HG03575 (cell line): ENCODE results near the gene FAM186B.

Experiments
- ATAC-seq: cut with Tn5 transposase; IDR thresholded peaks from one replicate; pipeline ENCODE4 v1.9.1; 2021; ENCODE audit not compliant: unreplicated experiment, insufficient number of reproducible peaks, low FRiP score; ENCODE audit errors: extremely low read depth

Gene FAM186B

DNA sequence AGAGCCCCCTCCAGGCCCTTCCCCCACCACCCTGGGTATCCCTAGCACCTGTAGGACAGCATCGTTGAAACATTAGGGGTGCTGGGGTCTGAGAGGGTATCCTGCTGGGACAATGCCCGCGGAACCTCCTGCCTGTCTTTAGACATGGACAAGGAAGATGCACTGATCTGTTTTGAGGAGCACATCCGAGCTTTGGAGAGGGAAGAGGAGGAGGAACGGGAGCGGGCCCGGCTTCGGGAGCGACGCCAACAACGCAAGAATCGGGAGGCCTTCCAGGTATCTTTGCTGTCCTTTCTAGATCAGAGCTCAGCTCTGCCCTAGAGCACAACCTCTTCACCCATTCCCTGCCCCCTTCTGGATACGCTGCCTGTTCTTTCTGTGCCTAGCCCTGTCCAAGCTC is 31.1 kb upstream of the FAM186B start:
- no peak for ATAC-seq

DNA sequence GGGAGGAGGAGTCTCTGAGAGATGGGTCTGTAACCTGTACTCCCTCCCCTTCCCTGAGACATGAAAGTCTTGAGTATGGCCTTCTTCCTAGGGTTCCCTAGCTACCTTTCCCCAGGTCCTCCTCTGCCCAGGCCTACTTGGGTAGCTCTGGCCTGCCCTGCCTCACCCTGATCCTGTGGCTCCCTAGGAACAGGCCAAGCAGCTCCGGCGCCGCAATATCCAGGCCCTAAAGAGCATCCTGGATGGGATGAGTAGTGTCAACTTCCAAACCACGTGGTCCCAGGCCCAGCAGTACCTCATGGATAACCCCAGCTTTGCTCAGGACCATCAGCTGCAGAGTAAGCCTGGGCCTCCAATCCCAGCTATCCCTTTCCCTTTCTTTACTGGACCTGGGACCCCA is 30.2 kb upstream of the FAM186B start:
- no peak for ATAC-seq

DNA sequence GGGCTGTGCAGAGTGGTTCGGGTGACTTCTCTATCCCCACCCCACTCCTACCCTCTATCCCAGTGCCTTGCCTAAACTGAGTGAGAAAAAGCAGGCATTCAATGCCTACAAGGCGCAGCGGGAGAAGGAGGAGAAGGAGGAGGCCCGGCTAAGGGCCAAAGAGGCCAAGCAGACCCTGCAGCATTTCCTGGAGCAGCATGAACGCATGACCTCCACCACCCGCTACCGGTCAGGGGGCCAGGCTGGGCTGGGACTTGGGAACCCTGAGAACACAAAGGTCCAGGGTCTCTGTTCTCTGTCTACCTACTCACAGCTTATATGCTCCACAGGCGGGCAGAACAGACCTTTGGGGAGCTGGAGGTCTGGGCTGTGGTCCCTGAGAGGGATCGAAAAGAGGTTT is 29.6 kb upstream of the FAM186B start:
- no peak for ATAC-seq

DNA sequence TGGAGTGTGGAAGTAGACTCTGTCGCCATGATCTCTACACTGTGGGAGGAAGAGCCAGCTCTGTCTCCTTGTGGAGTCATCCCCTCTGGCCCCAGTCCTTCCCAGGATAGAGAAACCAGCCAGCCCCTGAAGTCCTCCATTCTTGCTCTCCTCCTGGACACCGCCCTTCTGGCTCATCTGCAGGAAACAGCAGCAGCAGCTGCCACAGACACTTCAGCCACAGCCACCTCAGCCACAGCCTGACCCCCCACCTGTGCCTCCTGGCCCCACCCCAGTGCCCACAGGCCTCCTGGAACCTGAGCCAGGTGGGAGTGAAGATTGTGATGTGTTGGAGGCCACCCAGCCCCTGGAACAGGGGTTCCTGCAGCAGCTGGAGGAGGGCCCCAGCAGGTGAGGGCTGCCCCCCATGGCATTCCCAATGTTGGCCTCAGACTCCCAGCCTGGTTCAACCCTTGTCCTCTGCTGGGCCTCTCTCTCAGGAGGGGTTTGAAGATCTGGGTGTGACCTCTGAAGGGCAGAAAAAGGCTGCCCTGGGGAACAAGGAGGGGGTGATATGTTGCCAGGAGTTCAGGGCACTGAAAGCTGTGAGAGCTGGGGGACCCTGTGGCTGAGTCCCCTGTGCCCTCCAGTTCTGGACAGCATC is 28.4 kb upstream of the FAM186B start:
- ATAC-seq, result no peak

DNA sequence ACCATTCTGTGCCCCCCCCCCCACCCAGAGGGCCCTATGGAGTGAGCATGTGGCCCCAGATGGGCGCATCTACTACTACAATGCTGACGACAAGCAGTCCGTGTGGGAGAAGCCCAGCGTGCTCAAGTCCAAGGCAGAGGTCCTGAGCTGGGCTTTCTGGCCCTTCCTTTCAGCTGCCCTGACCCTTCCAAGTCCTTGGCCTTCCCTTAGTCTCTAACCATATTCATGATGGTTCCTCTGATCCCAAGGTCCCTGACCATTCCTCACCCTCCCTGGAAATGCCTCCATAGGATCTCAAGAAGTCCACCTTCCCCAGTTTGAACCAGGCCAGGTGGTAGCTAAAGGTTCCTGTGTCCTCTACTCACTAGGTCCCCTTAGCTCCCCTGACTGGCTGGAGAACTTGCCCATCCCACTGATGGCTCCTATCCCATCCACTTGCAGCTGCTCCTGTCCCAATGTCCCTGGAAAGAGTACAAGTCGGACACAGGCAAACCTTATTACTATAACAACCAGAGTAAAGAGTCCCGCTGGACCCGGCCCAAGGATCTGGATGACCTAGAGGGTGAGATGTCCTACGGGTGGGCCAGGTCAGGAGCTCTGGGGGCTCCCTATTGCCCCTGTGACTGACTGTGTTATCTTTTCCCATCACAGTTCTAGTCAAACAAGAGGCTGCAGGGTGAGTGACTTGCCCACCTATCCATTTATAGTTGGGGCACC is 27.7 kb upstream of the FAM186B start:
- ATAC-seq, result no peak

DNA sequence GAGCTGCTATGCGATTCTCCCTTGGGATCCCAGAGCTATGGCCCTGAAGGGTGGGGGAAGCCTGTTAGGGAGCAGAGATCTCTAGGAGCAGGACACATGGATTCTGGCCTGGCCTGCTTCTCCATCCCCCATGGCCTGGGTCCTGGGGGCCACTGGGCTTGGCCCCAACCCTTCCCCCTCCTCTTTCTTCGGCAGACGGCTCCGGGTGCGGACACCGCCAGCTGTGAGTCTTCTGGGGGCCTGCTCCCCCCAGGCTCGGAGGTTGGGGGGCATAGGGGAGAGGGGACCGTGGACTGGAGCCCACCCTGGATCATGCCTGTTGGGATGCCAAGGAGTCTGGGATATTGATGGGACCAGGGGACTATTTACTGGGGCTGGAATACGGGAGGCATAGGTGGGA is 27.0 kb upstream of the FAM186B start:
- no peak for ATAC-seq

DNA sequence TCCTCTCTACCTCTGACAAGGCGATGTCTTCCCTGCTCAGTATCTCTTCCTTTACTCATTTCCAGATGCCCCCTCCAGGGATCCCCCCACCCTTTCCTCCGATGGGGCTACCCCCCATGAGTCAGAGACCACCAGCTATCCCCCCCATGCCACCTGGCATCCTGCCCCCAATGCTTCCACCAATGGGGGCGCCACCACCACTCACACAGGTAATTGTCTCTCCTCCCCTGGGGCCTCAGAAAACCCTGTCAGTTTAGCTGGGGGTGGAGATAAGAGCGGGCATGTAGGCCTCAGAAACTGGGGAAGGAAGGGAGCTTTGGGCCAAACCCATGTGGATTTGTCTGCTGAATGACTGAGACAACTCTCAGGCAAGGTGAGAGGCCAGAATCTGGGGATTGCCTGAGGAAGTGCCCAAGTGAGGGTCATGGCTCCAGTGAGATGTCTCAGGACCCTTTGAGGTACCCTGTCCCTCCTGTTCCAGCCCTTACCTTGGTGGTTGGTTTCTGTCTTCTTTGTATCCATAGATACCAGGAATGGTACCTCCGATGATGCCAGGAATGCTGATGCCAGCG is 26.0 kb upstream of the FAM186B start:
- ATAC-seq, result no peak

DNA sequence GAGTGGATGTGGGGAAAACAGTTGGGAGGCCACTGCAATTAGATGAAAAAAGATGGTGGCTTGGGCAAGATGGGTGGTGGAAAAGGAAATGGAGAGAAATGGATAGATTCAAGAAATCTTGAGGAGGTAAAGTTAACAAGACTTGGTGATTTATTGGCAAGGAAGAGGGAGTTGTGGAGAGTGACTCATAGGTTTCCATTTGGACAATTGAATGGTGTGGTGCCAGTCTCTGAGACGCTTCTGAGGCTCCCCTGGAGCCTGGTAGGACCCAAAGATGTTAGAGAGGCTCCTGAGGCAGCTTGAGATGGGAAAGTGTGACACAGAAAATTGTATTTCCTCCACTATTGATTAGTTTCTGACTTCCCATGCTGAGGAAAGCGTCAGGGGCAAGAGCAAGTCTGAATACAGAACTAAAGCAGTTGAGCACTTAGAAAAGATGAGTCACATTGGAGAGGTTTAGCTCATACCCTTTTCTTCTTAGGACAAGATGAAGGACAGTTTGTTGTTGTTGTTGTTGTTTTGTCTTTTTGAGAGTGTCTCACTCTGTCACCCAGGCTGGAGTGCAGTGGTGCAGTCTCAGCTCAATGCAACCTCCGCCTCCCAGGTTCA is 22.4 kb upstream of the FAM186B start:
- no peak for ATAC-seq

DNA sequence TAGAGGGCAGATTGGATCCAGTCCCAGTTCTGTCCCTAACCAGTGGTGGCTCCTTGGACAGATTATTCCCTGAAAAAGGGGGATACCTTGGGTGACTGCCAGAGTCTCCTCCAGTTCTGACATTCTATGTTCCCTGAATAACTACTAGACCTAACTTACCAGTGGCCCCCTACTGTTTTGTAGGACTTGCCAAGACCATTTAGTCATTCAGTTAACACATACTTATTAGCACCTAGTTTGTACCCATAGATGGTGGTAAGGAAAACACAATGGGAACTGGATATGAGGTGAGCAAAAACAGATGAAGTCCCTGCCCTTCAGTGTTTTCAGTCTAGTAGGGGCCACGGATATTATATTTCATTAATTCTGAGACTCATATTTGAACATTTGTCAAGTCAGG is 21.4 kb upstream of the FAM186B start:
- no peak for ATAC-seq

DNA sequence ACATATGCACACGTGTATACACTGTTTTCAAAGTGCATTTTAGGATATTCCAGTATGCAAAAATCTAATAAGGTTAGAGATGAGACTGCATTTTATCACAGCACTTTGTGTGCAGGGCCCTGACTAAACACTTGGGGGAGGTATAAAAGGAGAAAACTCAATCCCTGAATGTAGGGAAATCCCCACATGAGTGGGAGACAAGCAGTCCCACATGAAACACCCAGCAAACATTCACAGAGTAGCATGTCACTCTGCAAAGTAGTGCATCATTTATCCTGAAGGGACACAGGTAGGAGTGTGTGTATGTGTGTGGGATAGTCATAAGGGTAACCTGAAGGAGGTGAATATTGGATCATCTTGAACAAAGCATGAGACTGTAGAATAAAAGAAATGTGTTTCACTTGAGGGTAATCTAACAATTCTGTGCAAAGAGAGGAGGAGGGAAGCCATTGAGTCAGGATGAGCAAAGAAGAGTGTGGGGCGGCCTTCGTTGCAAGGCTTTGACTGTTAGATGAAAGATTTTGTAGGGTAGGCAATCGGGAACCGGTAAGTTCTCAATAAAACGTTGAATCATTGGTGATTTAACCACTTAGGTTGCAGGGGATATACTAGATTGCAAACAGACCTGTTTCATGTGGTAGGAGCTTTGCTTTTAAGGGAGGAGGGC is 20.9 kb upstream of the FAM186B start:
- ATAC-seq, result no peak

DNA sequence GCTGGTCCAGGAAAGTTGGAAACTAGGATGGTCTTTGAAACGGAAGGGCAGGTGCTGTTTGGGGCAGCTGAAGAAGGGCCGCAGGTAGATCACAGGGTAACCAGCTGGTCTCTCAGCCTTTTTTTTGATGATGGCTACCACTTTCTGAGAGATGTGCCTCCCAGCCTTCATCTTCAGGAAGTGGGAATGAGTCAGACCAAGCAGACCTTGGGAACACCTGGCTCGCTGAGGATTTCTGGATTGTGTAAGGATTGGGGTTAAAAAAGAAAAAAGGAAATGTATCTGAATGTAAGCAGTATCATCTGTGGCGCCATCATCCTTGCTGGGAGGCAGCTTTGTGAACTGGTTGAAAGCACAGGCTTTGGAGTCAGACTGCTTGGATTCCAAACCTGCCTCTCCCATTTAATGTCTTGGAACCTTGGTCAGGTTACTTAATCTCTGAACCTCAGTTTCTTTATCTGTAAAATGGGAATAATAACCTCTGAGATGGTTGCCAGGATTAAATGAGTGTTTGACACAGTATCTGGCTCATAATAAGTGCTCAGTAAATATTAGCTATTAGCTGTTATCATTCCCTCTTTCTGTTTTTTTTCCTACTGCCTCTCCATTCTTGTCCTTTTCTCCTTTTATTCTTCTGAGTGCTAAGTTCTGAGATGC is 19.6 kb upstream of the FAM186B start:
- ATAC-seq, result no peak

DNA sequence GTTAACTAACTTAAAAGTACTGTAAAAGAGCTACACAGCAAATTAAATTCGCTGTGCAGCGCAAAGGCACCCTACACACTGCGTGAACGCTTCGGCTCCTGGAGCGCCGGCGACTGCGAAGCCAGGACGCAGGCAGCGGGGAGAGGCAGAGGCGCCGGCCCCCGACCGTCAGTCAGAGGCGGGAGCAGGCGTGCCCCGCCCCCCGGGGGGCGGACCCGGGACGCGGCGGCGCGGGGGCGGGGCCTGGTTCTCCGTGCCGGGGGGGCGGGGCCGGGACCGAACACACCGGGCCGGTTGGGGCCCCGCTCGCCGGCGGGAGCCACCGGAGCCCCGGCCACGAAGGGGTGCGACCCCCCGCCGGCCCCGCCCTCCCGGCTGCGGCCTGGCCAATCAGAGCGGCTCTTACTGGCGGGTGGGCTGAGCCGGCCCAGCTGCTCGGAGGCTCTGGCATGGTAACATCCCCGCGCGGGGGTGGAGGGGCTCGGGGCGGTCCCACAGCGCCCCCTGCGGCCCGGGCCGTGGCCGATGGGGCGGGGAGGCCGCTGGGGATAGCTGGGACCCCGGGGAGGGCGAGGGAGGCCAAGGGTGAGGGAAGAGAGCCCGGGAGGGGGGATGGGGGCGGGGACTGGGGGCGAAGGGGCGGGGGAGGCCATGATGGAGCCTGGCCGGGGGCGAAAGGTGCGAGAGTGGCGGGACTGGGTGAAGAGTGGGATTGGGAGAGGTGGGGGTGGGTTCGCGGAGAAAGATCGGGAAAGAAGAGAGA is 17.9 kb upstream of the FAM186B start, which contains the start of gene PRPF40B:
PRPF40B (plus strand) TSS at position 420 of the 763 bp plus-strand sequence; CDS start at position 450, 30 bp downstream.
- ATAC-seq, result no peak

DNA sequence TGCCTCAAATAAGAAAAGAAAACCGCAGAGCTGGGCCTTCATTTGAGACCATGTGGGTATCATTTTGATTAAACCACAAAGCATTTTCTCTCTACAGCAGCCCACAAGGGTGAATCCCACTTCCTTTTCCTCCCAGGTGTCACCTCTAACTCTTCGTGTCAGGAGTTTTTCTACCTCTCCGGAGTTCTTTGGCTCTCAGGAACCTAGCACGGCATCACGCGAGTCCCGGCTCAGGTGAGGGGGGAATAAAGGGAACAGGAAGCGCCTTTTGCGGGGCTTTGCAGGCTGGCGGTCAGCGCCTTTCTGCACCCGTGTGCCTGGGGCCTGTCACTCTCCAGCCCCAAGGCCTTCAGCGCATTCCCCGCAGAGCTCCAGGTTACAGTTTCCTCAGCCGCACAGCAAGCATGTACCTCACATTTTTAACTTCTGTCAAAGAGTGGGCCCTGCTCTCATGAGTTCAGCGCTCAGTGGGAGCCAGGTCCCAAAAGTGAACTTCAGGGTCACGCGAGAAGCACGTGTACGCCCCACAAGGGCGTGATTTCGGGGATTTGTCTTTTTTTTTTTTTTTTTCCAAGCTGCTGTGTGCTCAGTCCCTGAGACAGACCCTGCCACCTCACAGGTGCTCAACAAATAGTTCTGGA is 17.2 kb upstream of the FAM186B start:
- no peak for ATAC-seq

DNA sequence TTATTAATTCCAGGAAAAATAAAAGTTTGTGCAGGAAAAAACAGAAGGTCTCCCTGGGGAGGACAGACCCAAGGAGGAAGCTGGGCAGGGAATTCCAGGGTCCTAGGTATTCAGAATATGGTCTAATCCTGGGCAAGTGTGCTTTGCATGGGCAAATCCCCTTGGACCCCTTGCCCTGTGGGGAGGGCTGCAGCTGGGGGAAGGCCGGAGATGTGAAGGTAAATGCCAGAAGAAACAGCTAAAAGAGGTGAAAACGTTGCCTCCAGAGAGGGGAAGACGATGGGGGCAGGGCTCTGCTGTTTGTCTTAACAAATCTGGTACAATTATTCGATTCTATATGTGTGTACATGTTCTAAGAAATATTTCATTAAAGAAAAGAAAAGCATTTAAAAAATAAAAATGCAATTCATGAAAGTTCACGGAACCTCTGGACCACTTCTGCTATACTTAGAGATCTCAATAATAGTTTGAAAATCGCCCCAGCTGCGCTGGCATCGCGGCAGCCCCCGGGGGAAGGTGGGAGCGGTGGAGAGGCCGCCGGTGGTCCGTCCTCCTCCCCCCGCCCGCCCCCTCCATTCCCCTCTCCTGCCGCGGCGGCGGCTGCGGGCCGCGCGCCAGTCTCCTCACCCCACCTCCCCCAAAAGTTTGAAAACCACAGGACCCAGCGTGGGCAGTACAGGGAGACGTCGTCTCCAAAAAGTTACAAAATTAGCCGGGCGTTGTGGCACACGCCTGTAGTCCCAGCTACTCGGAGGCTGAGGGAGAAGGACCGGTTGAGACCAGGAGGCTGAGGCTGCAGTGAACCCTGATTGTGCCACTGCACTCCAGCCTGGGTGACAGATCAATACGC is 16.4 kb upstream of the FAM186B start:
- no peak for ATAC-seq

DNA sequence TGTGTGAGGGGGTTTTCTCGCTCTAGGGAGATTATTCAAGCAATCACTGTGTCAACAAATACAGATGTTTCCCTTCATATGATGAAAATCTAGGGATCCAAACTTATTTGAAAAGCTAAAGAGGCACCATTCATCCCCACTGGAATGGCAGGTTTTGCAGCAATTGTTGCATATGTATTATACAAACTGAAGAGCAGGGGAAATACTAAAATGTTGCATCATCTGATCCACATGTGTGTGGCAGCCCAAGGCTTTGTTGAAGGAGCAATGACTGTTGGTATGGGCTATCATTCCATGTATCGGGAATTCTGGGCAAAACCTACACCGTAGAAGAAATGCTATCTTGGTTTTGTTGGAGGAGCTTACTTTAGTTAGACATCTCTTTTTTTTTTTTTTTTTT is 13.8 kb upstream of the FAM186B start:
- ATAC-seq, result no peak

DNA sequence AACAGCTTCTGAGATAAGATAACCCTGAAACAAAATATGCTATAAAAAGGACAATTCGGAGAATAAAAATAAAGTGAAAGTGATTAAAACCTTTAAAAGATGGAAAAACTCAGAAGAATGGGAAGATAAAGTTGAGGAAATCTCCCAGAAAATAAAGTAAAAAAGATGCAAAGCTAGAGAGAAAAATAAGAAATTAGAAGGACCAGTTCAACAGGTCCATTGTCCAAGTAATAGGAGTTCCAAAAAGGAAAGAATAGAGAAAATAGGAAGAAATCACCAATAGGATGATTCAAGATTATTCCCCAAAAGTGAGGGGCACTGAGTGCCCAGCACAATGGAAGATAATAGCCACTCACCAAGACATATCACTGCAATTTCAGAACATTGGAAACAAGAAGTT is 13.1 kb upstream of the FAM186B start:
- no peak for ATAC-seq

DNA sequence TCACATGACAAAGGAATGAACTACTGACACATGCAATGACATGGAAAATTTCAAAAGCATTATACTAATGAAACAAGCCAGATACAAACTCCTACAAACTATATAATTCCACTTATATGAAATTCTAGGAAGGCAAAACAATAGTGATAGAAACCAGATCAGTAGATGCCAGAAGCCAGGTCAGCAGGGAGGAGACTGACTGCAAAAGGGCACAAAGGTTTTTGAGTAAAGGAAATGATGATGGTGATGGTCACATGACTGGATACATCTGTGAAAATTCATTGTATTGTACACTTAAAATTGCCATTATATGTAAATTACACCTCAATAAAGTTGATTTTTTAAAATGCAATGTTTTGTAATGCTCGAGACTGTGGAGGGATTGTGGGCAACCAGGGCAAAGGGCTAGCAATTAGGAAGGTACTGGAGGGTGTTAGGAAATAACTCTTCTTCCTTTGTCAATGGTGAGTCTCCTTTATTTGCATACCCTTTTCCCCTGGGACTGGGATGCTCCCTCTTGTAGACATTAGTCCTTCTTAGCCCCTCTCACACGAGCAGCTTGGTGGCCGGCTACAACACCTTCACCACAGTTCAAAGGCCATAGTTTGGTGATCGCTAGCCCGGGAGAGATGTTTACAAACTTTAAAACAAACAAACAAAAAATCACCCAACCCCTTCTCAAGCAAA is 11.2 kb upstream of the FAM186B start:
- no peak for ATAC-seq
